NCI-H774 (cell line): ENCODE data around the gene RNF150.

Source experiments
- DNase-seq: peaks from one replicate; lab custom pipeline; 2025; lab: John Stamatoyannopoulos, UW

Gene RNF150

GRCh38 chr4:140976768-140977167 lies 156.5 kb downstream of the RNF150 start:
- no peak for DNase-seq

GRCh38 chr4:140971077-140971792 lies 162.0 kb downstream of the RNF150 start:
- DNase-seq: no peak

DNA sequence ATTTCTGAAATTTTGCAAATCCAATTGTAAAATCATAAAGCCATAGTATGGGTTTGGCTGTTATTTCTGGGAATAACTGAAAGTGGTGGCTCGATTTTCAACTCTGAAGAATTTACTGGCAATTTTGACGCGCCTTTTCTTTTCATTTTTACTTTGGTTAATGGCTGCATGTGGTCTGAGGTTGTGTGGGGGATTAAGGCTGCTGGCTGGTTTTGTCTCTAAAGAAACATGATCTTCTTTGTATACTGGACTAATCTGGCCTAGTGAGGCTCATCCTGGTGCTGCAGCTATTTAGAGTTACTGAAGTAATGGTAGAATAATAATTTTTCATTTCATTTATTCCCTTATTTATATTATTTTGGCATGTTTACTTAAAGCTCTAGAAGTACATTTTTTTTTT lies 164.0 kb downstream of the RNF150 start:
- DNase-seq: no peak

- DNase-seq: no peak
Measured at GRCh38 chr4:140968371-140968770, 164.9 kb downstream of the RNF150 start.

DNA sequence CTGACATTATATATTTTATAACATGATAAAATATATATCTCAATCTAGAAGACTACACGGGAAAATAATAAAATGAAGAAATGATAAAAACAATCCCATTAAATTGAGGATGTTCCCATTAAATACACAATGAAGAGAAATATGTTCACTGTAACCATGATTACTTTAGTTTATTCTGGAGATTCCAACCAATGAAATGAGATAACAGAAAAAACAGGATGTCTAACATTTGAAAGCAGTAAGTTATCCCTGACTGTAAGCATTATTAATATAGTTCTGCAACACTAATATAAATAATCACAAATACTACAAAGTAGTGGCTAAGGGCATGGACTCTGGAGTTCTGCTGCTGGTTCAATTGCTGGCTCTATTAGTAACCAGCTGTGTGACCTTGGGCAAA lies 169.4 kb downstream of the RNF150 start:
- DNase-seq: no peak

DNA sequence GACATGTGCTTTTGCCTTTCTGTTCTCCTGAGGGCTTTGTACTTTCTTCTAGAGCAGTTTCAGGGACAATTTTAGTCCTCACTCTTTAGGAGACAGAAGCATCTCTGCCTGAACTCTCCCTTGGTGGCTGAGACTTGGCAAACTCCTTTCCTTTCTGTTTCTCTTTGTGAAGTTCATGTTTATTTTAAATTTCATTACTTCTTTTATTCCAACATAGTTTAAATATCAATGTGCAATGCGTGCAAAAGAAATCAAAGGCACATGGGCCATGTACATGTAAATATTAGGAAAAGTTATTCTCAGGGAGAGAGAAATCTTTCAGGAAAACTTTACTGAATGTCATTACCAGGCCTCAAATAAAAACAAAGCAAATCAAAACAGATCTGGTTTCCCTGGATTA lies 177.6 kb downstream of the RNF150 start:
- no peak for DNase-seq

- DNase-seq: no peak
Measured at GRCh38 chr4:140952717-140953116, 180.6 kb downstream of the RNF150 start.

- no peak for DNase-seq
Measured at GRCh38 chr4:140947506-140947905, 185.8 kb downstream of the RNF150 start.

DNA sequence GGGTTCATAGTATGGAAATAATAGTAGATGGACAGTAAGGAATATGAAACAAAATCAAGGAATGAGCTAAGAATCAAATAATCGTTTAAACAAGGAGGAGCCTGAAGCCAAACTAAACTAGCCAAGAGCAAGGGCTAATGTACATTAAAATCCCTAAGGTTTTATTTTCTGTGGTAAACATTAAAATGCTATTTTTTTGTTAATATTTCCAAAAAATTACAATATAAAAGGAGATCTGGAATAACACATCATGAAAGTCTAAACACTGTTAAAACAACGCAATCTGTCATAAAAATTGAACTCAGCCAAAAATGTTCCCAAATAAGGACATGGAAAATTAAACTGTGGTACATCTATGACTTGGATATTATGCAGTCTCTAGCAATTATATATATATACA lies 188.2 kb downstream of the RNF150 start:
- DNase-seq: no peak

DNA sequence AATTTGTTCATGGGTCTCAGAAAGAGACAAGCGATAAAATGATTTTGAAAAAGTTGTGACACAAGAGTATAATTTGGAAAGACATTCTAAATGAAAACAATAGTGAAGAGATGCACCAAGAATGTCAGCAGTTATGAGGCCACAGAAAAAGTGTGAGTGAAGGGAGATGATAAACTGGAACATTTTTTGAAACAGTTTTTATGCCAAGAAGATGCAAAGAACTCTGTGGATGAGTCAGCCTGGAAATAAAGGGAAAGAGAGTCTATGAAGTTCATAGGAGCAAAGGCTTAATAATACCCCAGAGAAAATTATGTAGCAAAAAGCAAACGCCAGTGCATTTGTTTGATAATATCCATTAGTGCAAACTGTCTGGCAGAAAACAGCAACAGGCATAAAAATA lies 188.7 kb downstream of the RNF150 start:
- no peak for DNase-seq

- no peak for DNase-seq
Measured at GRCh38 chr4:140944199-140944515, 189.1 kb downstream of the RNF150 start.

GRCh38 chr4:140943486-140944198 lies 189.6 kb downstream of the RNF150 start:
- DNase-seq: no peak

DNA sequence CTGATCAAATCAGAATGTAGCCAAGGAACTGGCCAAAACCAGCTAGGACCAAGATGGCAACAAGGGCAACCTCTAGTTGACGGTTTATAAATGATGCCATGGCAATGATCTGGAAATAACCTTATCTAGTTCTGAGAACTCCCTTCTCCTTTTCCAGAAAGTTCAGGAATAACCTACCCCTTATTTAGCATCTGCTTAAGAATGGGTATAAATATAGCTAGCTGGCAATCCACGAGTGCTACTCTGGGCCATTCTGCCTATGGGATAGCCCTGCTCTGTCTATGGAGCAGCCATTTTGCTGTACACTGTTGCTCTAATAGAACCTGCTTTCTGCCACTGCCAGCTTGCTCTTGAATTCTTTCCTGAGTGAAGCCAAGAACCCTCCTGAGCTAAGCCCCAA lies 192.7 kb downstream of the RNF150 start:
- no peak for DNase-seq

GRCh38 chr4:140937866-140938265 lies 195.4 kb downstream of the RNF150 start:
- DNase-seq: no peak

GRCh38 chr4:140935254-140935653 lies 198.0 kb downstream of the RNF150 start:
- no peak for DNase-seq

GRCh38 chr4:140932501-140933045 lies 200.7 kb downstream of the RNF150 start:
- DNase-seq: no peak

GRCh38 chr4:140931911-140932310 lies 201.4 kb downstream of the RNF150 start:
- no peak for DNase-seq

DNA sequence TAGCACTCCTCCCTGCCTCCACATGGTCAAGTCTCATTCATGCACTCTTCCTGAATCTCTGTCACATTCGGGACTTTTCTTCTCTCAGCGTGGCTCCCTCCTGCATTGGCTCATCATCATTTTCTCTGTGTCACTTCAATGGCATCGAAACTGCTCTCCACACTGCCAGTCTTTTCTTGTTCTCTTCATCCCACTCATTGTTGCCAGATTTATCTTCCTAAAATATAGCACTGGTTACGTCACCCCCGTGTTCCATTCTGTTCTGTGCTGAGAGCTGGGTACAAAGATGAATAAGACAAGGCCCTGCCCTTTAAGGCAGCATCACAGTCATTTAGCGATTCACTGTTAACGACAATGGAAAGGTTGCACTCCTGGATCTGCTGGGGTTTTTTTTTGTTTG lies 202.7 kb downstream of the RNF150 start:
- no peak for DNase-seq

DNA sequence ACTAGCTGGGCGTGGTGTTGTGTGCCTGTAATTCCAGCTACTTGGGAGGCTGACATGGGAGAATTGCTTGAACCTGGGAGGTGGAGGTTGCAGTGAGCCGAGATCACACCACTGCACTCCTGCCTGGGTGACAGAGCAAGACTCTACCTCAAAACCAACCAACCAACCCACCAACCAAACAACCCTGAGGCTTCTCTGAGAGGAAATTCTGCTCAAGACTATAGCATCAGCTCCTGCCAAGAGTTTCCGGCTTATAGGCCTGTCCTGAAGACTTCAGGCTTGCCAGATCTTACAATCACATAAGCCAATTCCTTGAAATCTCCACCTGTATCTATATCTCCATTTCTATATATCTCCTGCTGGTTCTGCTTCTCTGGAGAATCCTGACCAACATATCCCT lies 203.3 kb downstream of the RNF150 start:
- no peak for DNase-seq

DNA sequence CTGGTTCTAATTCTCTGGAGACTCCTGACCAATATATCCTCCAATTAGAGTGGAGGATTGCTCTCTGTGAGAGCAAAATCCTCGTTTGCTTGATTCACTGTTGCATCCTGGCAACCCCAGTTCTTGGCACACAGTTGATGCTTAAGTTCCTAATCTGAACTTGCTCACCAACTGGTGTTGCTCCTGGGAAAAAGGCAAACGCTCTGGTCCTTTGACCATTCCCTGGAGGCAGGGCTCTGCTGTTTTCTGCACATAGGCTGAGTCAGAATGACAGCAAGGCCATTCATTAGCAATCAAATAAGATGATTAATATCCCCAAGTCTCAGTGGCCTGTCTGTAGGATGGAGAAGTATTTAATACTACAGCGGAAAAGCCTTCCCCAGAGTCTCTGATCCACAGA lies 204.4 kb downstream of the RNF150 start:
- DNase-seq: no peak

DNA sequence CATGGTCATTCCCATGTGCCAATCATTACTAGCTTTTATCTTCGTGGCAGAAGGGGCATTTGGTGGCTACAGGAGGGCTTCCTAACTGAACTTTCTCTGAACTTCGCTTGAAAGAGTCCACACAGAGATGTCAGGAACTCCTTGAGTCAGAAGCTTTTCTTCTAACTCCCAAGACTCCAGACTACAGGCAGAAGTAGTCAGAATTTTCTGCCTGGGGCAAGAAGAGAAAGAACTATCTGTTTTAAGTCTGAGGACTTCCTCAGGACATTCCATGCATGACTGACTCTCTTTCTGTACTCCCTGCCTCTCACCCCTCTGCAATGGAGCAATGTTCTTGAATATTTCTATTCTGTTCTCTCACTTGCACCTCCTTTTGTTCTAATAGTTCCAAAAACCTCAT lies 206.6 kb downstream of the RNF150 start:
- DNase-seq: no peak

DNA sequence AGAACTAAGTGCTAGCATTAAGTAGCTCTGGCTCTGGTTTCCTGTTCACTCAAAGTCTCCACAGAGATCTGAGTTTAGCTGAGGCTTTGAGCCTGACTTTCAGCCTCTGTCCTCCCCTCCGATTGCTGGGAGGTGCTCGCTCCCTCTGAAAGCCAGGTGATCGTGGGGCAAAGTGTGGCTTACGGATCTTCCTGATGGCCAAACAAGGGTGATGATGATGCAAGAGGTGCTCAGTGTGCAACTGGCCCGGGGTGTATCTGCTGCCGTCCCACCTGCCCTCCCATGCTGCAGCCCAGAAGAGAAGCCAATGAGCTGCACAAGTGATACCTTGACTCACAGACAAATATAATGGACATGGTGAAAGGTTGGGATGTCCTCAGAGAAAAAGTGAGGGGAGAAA lies 207.9 kb downstream of the RNF150 start:
- DNase-seq: no peak

DNA sequence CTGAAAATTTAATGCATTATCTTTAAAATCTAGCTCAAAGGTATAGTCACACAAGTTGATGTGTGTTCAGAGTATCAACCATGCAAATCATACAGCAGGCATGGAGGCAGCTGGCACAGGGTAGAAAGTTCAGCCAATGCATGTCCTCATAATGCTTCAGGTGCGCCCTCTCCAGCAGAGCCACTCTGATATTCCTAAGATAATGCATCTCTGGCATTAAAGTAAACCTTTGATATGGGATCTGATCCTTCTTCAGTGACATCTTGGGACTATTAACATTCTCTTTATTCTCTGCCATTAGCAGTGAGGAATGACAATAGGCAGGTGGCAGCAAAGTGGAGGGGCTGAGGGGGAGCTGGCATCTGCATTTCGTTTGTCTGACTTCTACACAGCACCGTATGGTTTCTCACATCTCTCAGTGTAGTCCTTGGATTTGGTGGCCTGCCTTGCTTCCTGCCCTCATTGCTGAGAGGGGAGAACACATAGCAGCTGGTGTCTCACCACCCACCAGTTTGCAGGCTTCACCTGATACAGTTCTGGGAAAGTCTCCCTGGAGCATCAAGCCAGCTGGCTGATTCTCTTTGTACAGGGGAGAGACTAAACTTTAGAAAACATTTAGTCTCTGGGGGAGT lies 208.4 kb downstream of the RNF150 start:
- no peak for DNase-seq
